Right cardiac atrium (tissue), 5 donors: ENCODE measurements around the gene MYO7B. TPM values are rescaled to one million over a fixed set of nuclear protein-coding genes. Genes with fewer than 3 reads are reported as not detected.

Experiments
- ATAC-seq, 2 donors: fragments of 200-7000 bp; cut with Tn5 transposase; one replicate each; pipeline versions ENCODE4 v1.8.0 to v1.9.1; 2020; ENCODE audit warnings: moderate library complexity in 2 of 2, mild to moderate bottlenecking in 1 of 2
- DNase-seq, 3 donors: peaks; one replicate each; pipeline ENCODE4 v3.0.0-alpha.2; 2020
- H3K27ac ChIP-seq: one replicate; pipeline ENCODE4 v1.5.1; 2013; ENCODE audit warnings: mild to moderate bottlenecking, low read length, control low read depth, moderate library complexity
- H3K27me3 ChIP-seq: one replicate; pipeline ENCODE4 v1.6.1; 2013; ENCODE audit not compliant: control insufficient read depth, insufficient read depth
- H3K4me1 ChIP-seq: one replicate; pipeline ENCODE4 v1.6.1; 2013; ENCODE audit warnings: low read length; ENCODE audit not compliant: control insufficient read depth, insufficient read depth
- H3K4me3 ChIP-seq: one replicate; pipeline ENCODE4 v1.5.1; 2013; ENCODE audit warnings: low read length, control low read depth
- H3K9me3 ChIP-seq: one replicate; pipeline ENCODE4 v1.6.1; 2013; ENCODE audit warnings: low read length; ENCODE audit not compliant: control insufficient read depth
- WGBS: extraction: QIAGEN DNeasy Blood & Tissue Kit; methylation state at CpG from one replicate; pipeline ENCODE4 v1.1.7; 2013; 5-methylcytosine and 5-hydroxymethylcytosine counted together
- intact Hi-C, 4 donors: fragments of 100-400 bp; cut with DNase I; formaldehyde crosslinking; loops; one replicate each; pipeline versions ENCODE4 v1.11.0 to v1.14.0; 2022 to 2023
- polyA plus RNA-seq: library from polyadenylated mRNA; stranded (reverse); fragments of 200-250 nt; gene quantifications from one replicate; pipeline ENCODE4 v1.2.3, GENCODE V29; 2013
- total RNA-seq, 4 donors: library from RNA; stranded (reverse); fragmentation: NEBNext Ultra II Directional; extraction: Animal tissue kit (Norgen Biotek cat#: 25700); gene quantifications; one replicate each; pipeline ENCODE4 v1.2.1, GENCODE V29; 2021
- donor health status: healthy with polysubstance abuse.
- donor health status: DM: no; HTN: yes; CAD: no.
- donor health status: DM: no; HTN: no; CAD: no.
- donor health status: DM: no; HTN: yes; CAD: no; lungs with severe emphysema.
- donor health status: DM: yes; HTN: yes; CAD: no.

The MYO7B gene
- total and polyA plus RNA-seq, 5 donors: 0.29 to 0.81 (median 0.45) TPM

GRCh38 chr2:127636248-127637235 lies 101.1 kb downstream of the MYO7B start:
- Histone ChIP-seq H3K27me3 (no peaks in the 10 kb centered on the region), H3K4me3 (no peak overlapping the region), H3K4me1 (peaks cover 14% of the 10 kb centered on the region), H3K9me3 (no peaks in the 10 kb centered on the region), H3K27ac (peak overlapping the region; percentile 16)
- intact Hi-C loops: no loop called here
- WGBS: 89% methylated on average over 33 of the region's 33 CpGs
- peak; percentile 25 to 64 (median 61) for DNase-seq
- no peak for ATAC-seq

- H3K27ac ChIP-seq: peak overlapping the region; percentile 16
- intact Hi-C loops: no loop called here
- ATAC-seq (peak; percentile 1 to 2), DNase-seq (peak in 2 of 3 donors; percentile 53 to 76)
- H3K9me3 ChIP-seq: no peaks in the 10 kb centered on the region
- WGBS: 55% methylated on average over 13 of the region's 13 CpGs
- no peak overlapping the region for H3K4me3 ChIP-seq
- peaks cover 13% of the 10 kb centered on the region for H3K4me1 ChIP-seq
- H3K27me3 ChIP-seq: no peaks in the 10 kb centered on the region
These were observed 101.8 kb downstream of the MYO7B start for GRCh38 chr2:127637236-127637630.

GRCh38 chr2:127637725-127638252 lies 102.3 kb downstream of the MYO7B start:
- peak; percentile 28 to 45 for ATAC-seq
- no peaks in the 10 kb centered on the region for H3K9me3 ChIP-seq
- no peaks in the 10 kb centered on the region for H3K27me3 ChIP-seq
- WGBS: 25% methylated on average over 8 of the region's 8 CpGs
- H3K4me3 ChIP-seq: no peak overlapping the region
- intact Hi-C loops: no loop called here
- H3K27ac ChIP-seq: peak overlapping the region; percentile 71
- DNase-seq: peak; percentile 73 to 81 (median 76)
- peaks cover 10% of the 10 kb centered on the region for H3K4me1 ChIP-seq

GRCh38 chr2:127638361-127639110 lies 103.1 kb downstream of the MYO7B start:
- 66% methylated on average over 23 of the region's 23 CpGs for WGBS
- Histone ChIP-seq H3K27ac (peak overlapping the region; percentile 71), H3K9me3 (no peaks in the 10 kb centered on the region), H3K4me1 (peaks cover 9% of the 10 kb centered on the region), H3K4me3 (no peak overlapping the region), H3K27me3 (no peaks in the 10 kb centered on the region)
- DNase-seq (peak in 2 of 3 donors; percentile 72 to 80), ATAC-seq (peak in 1 of 2 donors; percentile 24)
- intact Hi-C loops: no loop called here

- no peaks in the 10 kb centered on the region for H3K9me3 ChIP-seq
- 93% methylated on average over 13 of the region's 13 CpGs for WGBS
- H3K4me3 ChIP-seq: no peak overlapping the region
- H3K27me3 ChIP-seq: no peaks in the 10 kb centered on the region
- intact Hi-C loops: no loop called here
- peaks cover 5% of the 10 kb centered on the region for H3K4me1 ChIP-seq
- ATAC-seq: no peak
- peak in 1 of 3 donors; percentile 43 for DNase-seq
- no peak overlapping the region for H3K27ac ChIP-seq
These were observed 103.6 kb downstream of the MYO7B start for GRCh38 chr2:127639111-127639474.

- no peaks in the 10 kb centered on the region for H3K27me3 ChIP-seq
- intact Hi-C loops: no loop called here
- WGBS: 77% methylated on average over 25 of the region's 25 CpGs
- no peak overlapping the region for H3K4me3 ChIP-seq
- no peak overlapping the region for H3K27ac ChIP-seq
- no peak for ATAC-seq
- H3K4me1 ChIP-seq: peaks cover 3% of the 10 kb centered on the region
- H3K9me3 ChIP-seq: no peaks in the 10 kb centered on the region
- DNase-seq: peak in 2 of 3 donors; percentile 57 to 59
These were observed 104.9 kb downstream of the MYO7B start for GRCh38 chr2:127640082-127641072.

GRCh38 chr2:127641133-127641532 lies 105.7 kb downstream of the MYO7B start:
- Histone ChIP-seq H3K4me1 (peaks cover 3% of the 10 kb centered on the region), H3K27ac (no peak overlapping the region)
- no peak for ATAC-seq

GRCh38 chr2:127641846-127642507 lies 106.5 kb downstream of the MYO7B start:
- peaks cover 5% of the 10 kb centered on the region for H3K4me1 ChIP-seq
- WGBS: 68% methylated on average over 25 of the region's 25 CpGs
- H3K9me3 ChIP-seq: no peaks in the 10 kb centered on the region
- H3K27me3 ChIP-seq: no peaks in the 10 kb centered on the region
- H3K27ac ChIP-seq: no peak overlapping the region
- ATAC-seq (no peak), DNase-seq (peak; percentile 12 to 65 (median 63))
- intact Hi-C loops: no loop called here
- H3K4me3 ChIP-seq: no peak overlapping the region

More at GRCh38 chr2:127641133-127641532, 105.7 kb downstream of the MYO7B start:
- 90% methylated on average over 6 of the region's 6 CpGs for WGBS
- Histone ChIP-seq H3K9me3 (no peaks in the 10 kb centered on the region), H3K4me3 (no peak overlapping the region), H3K27me3 (no peaks in the 10 kb centered on the region)
- intact Hi-C loops: no loop called here
- peak in 2 of 3 donors; percentile 42 to 43 for DNase-seq

GRCh38 chr2:127642706-127643438 lies 107.4 kb downstream of the MYO7B start:
- Histone ChIP-seq H3K9me3 (no peaks in the 10 kb centered on the region), H3K4me3 (no peak overlapping the region), H3K27ac (peak overlapping the region; percentile 7), H3K27me3 (no peaks in the 10 kb centered on the region), H3K4me1 (peaks cover 12% of the 10 kb centered on the region)
- DNase-seq (peak; percentile 13 to 52 (median 42)), ATAC-seq (no peak)
- 79% methylated on average over 17 of the region's 17 CpGs for WGBS
- intact Hi-C loops: no loop called here
